Loucy (cell line): ENCODE measurements around the gene DAPL1.

Experiments used
- H2AFZ ChIP-seq: fragments of 200-600 bp; sonication (generic); 2 replicates; pipeline ENCODE4 v1.6.0; 2016; ENCODE audit warnings: antibody characterized with exemption, mild to moderate bottlenecking, low read length, moderate library complexity
- H3F3A ChIP-seq: fragments of 200-600 bp; 2 replicates; pipeline ENCODE4 v1.6.0; 2016; ENCODE audit warnings: antibody characterized with exemption, low read depth, mild to moderate bottlenecking
- H3K27me3 ChIP-seq: fragments of 200-600 bp; sonication (generic); 2 replicates; pipeline ENCODE4 v1.6.1; 2014; ENCODE audit warnings: low read length, mild to moderate bottlenecking; ENCODE audit not compliant: insufficient read depth, poor library complexity, severe bottlenecking
- H3K36me3 ChIP-seq: fragments of 200-600 bp; sonication (generic); 2 replicates; pipeline ENCODE4 v1.6.1; 2016; ENCODE audit warnings: low read length; ENCODE audit not compliant: insufficient read depth
- H3K4me1 ChIP-seq: fragments of 200-600 bp; sonication (generic); 2 replicates; pipeline ENCODE4 v1.5.1; 2014; ENCODE audit warnings: low read length, mild to moderate bottlenecking; ENCODE audit not compliant: insufficient read depth, poor library complexity, severe bottlenecking
- H3K4me2 ChIP-seq: fragments of 200-600 bp; sonication (generic); 2 replicates; pipeline ENCODE4 v1.6.0; 2014; ENCODE audit warnings: antibody characterized with exemption, low read length, low read depth, mild to moderate bottlenecking; ENCODE audit not compliant: poor library complexity, severe bottlenecking
- H3K4me3 ChIP-seq: fragments of 200-600 bp; sonication (generic); 2 replicates; pipeline ENCODE4 v1.5.1; 2014; ENCODE audit warnings: low read length, mild to moderate bottlenecking, mixed read lengths; ENCODE audit not compliant: poor library complexity, severe bottlenecking
- H3K79me2 ChIP-seq: fragments of 200-600 bp; sonication (generic); 2 replicates; pipeline ENCODE4 v1.6.1; 2014; ENCODE audit warnings: low read length; ENCODE audit not compliant: insufficient read depth
- H3K9ac ChIP-seq: fragments of 200-600 bp; sonication (generic); 2 replicates; pipeline ENCODE4 v1.6.0; 2014; ENCODE audit warnings: mild to moderate bottlenecking, low read depth, low read length, moderate library complexity; ENCODE audit not compliant: poor library complexity, severe bottlenecking
- H3K9me2 ChIP-seq: fragments of 200-600 bp; sonication (generic); replicated peaks from 2 replicates; pipeline ENCODE4 v1.6.1; 2016; ENCODE audit warnings: low read depth, low read length, mixed read lengths
- H3K9me3 ChIP-seq: fragments of 200-600 bp; sonication (generic); 2 replicates; pipeline ENCODE4 v1.6.1; 2014; ENCODE audit warnings: mild to moderate bottlenecking, antibody characterized with exemption, low read length, low read depth; ENCODE audit not compliant: insufficient read depth
- H4K20me1 ChIP-seq: fragments of 200-600 bp; sonication (generic); 2 replicates; pipeline ENCODE4 v1.6.0; 2014; ENCODE audit warnings: antibody characterized with exemption, low read length, mild to moderate bottlenecking; ENCODE audit not compliant: insufficient read depth, poor library complexity, severe bottlenecking
- EZH2phosphoT487 ChIP-seq: fragments of 200-600 bp; IDR thresholded peaks from 2 replicates; pipeline ENCODE4 v1.6.1; 2018; ENCODE audit warnings: antibody characterized with exemption, mild to moderate bottlenecking, moderate library complexity, borderline replicate concordance
- TF ChIP-seq, protein P1 (sequence below): fragments of 200-600 bp; sonication (generic); conservative IDR thresholded peaks from 2 replicates; pipeline ENCODE4 v1.5.1; 2014; ENCODE audit warnings: mild to moderate bottlenecking, antibody characterized with exemption, low read length

The DAPL1 gene

DNA sequence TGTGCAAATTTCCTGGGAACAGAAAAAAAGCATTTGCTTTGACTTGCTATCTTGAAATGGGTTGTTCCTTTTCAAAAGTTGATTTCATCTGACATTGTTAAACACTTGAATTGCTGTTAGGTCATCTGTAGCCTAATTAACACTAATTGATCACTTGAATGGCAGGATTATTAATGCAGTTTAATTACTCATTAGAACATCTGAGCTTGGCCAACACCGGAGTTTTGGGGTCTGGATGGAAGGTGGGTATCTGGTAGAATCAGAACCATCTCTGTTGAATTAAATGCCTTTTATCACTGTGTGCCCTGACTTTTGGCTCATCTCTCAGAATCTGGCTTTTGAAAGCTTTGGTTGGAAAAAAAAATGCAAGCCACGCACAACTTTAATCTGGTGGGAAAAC lies 8.4 kb downstream of the DAPL1 start:
- H3K9me2 ChIP-seq: no peaks in the 10 kb centered on the region
- TF ChIP-seq EZH2phosphoT487: no peak
- TF ChIP-seq, protein P1, sequence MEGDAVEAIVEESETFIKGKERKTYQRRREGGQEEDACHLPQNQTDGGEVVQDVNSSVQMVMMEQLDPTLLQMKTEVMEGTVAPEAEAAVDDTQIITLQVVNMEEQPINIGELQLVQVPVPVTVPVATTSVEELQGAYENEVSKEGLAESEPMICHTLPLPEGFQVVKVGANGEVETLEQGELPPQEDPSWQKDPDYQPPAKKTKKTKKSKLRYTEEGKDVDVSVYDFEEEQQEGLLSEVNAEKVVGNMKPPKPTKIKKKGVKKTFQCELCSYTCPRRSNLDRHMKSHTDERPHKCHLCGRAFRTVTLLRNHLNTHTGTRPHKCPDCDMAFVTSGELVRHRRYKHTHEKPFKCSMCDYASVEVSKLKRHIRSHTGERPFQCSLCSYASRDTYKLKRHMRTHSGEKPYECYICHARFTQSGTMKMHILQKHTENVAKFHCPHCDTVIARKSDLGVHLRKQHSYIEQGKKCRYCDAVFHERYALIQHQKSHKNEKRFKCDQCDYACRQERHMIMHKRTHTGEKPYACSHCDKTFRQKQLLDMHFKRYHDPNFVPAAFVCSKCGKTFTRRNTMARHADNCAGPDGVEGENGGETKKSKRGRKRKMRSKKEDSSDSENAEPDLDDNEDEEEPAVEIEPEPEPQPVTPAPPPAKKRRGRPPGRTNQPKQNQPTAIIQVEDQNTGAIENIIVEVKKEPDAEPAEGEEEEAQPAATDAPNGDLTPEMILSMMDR: no peak
- H3K9ac ChIP-seq: no peak overlapping the region
- H3K4me1 ChIP-seq: no peaks in the 10 kb centered on the region
- no peaks in the 10 kb centered on the region for H3F3A ChIP-seq
- no peaks in the 10 kb centered on the region for H3K79me2 ChIP-seq
- H3K9me3 ChIP-seq: no peaks in the 10 kb centered on the region
- H4K20me1 ChIP-seq: no peaks in the 10 kb centered on the region
- no peak overlapping the region for H3K4me2 ChIP-seq
- H3K4me3 ChIP-seq: no peak overlapping the region
- H3K36me3 ChIP-seq: no peaks in the 10 kb centered on the region
- H2AFZ ChIP-seq: no peak overlapping the region
- no peaks in the 10 kb centered on the region for H3K27me3 ChIP-seq

DNA sequence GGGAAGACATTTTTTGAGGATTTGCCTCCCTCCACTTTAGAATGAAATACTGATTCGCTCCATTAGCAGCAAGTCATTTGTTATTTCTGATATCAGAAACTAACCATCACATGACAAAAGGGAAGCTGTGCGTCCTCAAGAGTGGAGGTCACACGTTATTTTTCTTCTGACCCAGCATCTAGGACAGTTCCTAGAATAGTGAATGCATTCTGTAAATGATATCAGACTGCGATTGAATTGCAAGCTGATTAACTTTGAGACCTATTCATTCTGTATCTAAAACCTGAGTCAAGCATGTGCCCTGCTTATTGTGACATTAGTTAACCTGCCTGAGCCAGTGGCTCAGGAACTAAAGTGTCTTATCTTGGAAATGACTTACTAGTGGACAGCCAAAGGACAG lies 10.1 kb downstream of the DAPL1 start:
- no peaks in the 10 kb centered on the region for H3K36me3 ChIP-seq
- no peak overlapping the region for H2AFZ ChIP-seq
- H3K9me3 ChIP-seq: no peaks in the 10 kb centered on the region
- H3K4me2 ChIP-seq: no peak overlapping the region
- no peaks in the 10 kb centered on the region for H3K9me2 ChIP-seq
- H3K4me3 ChIP-seq: no peak overlapping the region
- no peak overlapping the region for H3K9ac ChIP-seq
- H3K27me3 ChIP-seq: peaks cover under 1% of the 10 kb centered on the region
- H3F3A ChIP-seq: no peaks in the 10 kb centered on the region
- no peaks in the 10 kb centered on the region for H3K4me1 ChIP-seq
- TF ChIP-seq EZH2phosphoT487: no peak
- TF ChIP-seq, protein P1: no peak
- H3K79me2 ChIP-seq: no peaks in the 10 kb centered on the region
- no peaks in the 10 kb centered on the region for H4K20me1 ChIP-seq

DNA sequence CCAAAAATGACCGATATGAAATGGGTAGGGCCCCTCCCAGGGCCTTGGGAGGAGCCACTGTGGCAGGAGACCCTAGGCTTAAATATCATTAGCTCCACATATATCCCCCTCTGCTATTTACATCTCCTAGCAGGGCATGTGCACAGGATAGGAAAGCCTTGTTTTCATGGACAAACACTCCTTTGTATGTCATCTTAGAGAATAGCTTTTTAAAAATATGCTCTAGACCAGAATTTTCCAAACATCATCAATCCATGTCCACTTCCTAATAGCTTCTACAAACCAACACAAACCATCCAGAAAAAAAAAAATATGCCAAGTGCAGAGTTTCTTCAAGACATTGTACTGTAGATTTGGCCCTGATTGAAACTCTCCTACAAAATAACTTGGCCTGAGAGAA lies 10.8 kb downstream of the DAPL1 start:
- H3K4me3 ChIP-seq: no peak overlapping the region
- no peak for TF ChIP-seq EZH2phosphoT487
- TF ChIP-seq, protein P1: no peak
- peaks cover 5% of the 10 kb centered on the region for H3K27me3 ChIP-seq
- no peaks in the 10 kb centered on the region for H3K9me2 ChIP-seq
- no peaks in the 10 kb centered on the region for H3F3A ChIP-seq
- no peaks in the 10 kb centered on the region for H3K36me3 ChIP-seq
- no peaks in the 10 kb centered on the region for H3K9me3 ChIP-seq
- no peaks in the 10 kb centered on the region for H3K4me1 ChIP-seq
- H3K79me2 ChIP-seq: no peaks in the 10 kb centered on the region
- H2AFZ ChIP-seq: no peak overlapping the region
- H4K20me1 ChIP-seq: no peaks in the 10 kb centered on the region
- no peak overlapping the region for H3K4me2 ChIP-seq
- no peak overlapping the region for H3K9ac ChIP-seq
